T-helper 1 cell (primary cell): ENCODE measurements around the gene ORAI3.
"Not testable (repeated sequence)": the region's sequence is repeated elsewhere in the genome, so short reads cannot be mapped to it uniquely, and the experiment has no call there.

Experiments
- DNase-seq, 5 donors: peaks; one replicate each; pipeline ENCODE4 v3.0.0-alpha.2; 2012 to 2020

The ORAI3 gene

GRCh38 chr16:30924076-30924912, 24.6 kb upstream of the ORAI3 start:
- peak in 1 of 5 donors; percentile 26 for DNase-seq

GRCh38 chr16:30924913-30925631, 23.8 kb upstream of the ORAI3 start:
- DNase-seq, result no peak

DNA sequence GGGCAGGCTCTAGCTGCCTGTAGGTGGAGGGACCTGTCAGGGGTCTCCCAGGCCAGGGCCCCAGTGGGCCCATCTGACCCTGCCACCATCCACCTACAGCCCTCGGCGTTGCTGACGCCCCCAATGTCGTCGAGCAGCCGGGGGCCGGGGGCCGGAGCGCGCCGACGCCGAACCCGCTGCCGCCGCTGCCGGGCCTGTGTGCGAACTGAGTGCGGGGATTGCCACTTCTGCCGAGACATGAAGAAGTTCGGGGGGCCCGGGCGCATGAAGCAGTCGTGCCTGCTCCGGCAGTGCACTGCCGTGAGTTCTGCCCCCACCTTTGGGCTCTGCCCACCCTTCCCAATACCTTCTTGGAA, 23.3 kb upstream of the ORAI3 start:
- DNase-seq, result no peak

DNA sequence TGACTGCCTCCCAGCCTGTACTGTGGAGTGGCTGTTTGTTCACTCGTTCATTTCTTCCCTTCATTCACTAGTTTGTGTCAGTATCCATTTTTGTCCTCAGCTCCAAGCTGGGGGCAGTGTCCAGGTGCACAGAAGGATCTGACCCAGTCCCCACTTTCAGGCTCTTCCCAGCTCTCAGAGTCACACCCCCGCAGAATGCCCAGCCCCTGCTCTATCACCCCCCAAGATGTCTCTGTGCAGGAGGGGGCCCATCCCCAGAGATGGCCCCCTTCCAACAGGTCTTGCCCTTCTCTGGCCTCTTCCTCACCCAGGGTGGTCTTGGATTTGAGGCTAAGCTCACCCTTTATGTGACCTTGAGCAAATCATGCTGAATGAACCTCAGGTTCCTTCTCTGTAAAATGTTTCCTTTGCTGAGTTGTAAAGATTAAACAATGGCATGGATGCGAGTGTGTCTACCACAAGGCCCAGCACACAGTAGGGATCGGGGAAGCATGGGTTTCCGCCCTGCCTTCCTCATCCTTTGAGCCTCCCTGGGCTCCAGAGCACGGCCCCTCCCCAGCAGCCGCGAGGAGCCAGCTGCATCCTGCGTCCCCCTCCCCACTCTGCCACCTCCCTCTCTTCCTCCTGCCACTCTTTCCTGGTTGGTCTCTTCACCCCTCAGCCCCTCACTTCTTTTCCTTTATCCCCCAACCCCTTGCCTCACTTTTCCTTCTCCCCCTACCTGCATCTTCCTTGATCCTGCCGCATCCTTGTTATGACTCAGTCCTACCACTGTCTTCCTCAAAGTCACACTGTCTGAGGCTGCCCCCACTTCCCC, 22.7 kb upstream of the ORAI3 start:
- DNase-seq, result no peak

DNA sequence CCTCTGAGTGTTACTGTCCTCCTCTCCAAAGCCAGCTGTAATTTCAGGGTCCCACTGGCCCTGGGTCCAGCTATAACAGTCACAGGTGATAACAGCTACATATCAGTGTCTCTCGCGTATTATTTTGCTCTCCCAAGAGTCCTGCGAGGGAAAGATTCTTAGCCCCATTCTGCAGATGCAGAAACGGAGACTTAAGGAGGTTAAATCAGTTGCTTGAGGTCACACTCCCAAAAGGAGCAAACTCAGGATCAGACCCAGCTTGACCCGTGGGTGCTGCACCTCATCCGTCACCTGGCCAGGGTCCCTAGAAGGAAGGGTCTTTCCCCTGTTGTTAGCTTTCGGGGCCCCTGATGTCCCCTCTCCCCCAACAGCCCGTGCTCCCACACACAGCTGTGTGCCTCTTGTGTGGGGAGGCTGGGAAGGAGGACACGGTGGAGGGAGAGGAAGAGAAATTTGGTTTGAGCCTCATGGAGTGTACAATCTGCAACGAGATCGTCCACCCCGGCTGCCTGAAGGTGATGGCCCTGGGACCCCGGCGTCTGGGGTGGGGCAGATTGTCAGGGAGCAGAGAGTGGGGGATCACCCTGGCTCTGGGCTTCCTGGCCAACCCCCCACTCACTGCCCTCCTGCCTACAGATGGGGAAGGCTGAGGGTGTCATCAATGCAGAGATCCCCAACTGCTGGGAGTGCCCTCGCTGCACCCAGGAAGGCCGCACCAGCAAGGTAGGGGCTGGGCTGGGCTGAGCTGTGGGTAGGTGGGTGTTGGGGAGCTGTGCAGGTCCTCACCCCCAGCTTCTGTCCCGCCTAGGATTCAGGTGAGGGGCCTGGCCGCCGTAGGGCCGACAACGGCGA, 21.7 kb upstream of the ORAI3 start:
- DNase-seq, result no peak

DNA sequence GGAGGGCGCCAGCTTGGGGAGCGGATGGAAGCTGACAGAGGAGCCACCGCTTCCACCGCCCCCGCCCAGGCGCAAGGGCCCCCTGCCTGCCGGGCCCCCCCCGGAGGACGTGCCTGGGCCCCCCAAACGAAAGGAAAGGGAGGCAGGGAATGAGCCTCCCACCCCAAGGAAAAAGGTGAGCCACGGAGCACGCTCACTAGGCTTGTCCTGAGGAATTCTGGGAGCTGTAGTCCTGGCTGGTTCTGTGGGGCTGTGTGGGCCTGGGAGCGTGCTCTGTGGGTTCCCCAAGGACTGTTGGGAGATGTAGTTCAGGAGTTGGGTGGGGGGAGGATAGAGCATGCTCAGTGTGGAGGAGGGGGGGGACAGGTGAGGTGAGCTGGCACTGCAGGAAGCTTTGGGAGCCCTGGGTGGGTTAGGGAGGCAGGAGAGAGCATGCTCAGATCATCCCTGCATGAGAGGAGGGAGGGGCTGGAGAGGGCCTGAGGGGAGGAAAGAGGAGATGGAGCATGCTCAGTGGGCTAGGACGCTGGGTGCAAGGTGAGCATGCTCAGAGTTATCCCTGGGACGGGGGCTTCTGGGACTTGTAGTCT, 21.0 kb upstream of the ORAI3 start:
- peak in 1 of 5 donors; percentile 33 for DNase-seq

GRCh38 chr16:30928390-30928789, 20.5 kb upstream of the ORAI3 start:
- no peak for DNase-seq

- no peak for DNase-seq
Measured at GRCh38 chr16:30929167-30929566, 19.7 kb upstream of the ORAI3 start.

- no peak for DNase-seq
Measured at GRCh38 chr16:30930160-30930571, 18.7 kb upstream of the ORAI3 start.

DNA sequence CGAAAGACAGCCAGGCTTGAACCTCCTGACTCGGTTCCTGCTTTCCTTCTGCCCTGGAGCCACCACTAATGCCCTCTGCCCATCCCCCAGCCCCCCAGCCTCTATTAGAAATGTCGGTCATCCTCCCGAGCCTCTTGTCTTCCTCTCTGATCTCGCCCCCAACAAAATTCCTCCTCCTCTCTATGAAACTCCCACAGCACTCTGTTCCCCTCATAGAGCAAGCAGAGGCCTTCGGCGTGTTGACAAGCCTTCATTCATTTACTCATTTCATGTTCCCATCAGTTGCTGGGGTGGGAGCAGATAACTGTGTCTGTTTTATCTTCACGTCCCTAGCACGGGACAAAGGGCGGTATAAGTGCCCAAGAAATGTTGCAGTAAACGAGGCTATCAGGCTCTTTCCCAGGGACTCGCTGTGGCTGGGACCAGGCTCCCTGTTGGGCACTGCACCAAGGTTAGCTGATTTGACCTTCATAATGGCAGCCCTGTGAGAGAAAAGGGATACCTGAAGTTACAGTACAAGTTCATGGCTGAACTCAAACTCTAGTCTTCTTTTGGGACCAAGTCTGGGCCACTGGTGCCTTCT, 17.7 kb upstream of the ORAI3 start:
- DNase-seq, result no peak

DNA sequence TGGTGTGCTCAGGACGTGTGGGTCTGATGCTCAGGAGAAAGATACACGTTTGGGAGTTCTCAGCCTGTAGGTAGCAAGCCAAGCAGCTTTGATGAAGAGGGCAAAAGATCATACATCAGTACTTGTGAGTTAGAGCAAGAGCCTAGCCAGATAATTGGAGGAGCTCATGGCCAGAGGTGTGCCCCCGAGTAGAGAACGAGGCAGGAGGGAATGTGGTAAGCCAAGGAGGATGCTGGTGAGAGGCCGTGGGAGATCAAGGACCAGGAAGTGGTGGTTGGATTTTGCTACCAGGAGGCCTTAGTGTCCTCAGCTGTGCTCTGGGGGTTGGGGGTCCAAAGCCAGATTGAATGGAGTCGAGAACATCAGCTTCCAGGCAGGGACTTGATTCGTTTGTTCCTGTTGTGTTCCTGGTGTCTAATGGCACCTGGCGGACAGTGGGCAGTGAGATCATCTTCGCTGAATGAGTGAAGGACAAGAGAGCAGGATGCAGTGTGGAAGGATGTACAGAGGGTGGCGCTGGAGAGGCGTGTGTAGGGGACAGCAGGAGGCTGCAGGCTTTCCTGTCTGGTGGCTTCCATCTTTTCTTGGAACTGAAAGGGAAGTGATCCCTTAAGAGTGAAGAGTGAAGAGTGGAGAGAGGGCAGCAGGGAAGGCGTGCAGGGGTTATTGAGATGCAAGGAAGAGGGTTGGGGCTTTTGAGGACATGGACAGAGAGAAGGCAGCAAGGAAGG, 13.9 kb upstream of the ORAI3 start:
- DNase-seq, result peak in 1 of 5 donors; percentile 42

DNA sequence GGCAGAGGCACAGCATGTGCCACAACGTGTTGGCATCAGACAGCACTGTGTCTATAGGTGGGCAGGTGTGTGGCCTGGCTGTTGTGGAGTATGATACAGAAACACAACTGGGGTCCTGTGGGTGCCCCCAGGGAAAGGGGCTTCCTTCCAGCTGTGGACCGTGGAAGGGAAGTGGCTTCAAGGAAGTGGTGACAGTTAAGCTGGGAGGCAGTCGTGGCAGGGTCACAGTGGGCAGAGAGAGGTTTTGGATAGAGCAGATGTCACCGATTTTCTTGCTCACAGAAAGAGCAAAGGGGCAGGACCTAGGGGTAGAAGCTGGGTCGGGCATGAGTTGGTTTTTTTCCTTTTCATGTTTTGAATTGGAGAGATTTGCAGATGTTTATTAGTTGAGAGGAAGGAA, 11.2 kb upstream of the ORAI3 start:
- no peak for DNase-seq

DNA sequence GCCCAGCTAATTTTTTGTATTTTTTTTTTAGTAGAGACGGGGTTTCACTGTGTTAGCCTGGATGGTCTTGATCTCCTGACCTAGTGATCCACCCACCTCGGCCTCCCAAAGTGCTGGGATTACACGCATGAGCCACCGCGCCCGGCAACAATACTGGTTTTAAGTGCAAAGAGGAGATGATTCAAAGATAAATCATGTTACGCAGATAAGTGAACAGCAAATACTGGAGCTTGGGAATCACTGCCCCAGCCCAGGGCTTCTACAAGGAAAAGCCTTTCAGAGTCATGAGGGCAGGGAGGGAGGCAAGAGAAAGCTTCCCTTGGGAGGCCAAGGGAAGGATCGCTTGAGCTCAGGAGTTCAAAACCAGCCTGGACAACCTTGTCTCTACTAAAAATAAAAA, 9.3 kb upstream of the ORAI3 start:
- DNase-seq, result not testable (repeated sequence)

GRCh38 chr16:30941600-30942425, 7.1 kb upstream of the ORAI3 start:
- peak in 4 of 5 donors; percentile 47 to 80 (median 48) for DNase-seq

- DNase-seq, result no peak
Measured at GRCh38 chr16:30942426-30942806, 6.5 kb upstream of the ORAI3 start.

- no peak for DNase-seq
Measured at GRCh38 chr16:30944352-30944751, 4.5 kb upstream of the ORAI3 start.

- no peak for DNase-seq
Measured at GRCh38 chr16:30946671-30947540, 2.0 kb upstream of the ORAI3 start.

DNA sequence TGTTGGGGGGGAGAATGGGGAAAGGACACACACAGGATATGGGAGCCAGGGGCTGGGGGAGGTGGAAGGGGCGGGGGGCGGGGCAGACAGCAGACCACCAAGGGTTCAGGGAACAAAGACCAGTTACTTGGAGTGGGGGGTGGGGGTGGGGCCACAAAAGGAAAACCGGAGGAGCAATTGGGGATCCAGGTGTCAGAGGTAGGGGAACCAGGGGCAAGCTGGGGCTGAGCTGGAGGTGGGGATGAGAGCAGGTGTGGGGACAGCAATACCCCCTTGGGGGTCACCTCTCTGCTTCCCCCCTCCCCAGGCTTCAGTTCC, 1.4 kb upstream of the ORAI3 start:
- DNase-seq, result no peak
